ENCODE data around the gene FOXF1.

FOXF1 gene

DNA sequence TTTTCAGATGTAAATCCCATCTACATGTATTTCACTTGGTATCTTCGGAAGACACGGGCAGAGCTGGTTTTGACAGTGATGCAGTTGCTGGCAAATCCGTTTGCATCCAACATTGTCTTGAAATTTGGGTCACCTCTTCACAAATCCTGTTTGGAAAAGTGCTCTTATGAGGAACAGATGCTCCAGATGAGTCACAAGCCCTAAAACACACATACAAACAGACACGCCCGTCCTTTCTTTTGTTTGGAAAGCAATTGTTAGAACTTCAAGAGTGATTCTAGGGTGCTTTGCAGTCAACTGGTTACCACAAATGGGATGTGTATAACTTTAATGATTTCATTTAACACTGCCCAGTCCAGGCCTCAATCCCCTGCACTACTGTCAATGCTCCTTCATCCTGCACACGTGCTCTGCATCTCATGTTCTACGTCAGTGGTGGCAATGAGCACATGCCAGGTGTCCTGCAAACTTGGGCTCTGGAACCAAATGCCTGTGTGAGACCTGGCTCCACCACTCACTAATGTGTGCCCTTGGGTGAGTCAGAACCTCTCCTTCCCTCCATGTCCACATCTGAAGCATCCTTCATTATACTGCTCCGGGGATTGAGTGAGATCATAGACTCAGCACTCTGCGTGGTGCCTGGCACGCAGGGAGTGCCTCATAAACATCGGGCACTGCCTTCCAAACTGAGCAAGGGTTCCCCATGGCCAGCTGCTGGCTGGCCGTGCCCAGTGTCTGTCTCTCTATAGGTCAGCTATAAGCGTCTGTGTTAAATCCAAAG, 19.3 kb upstream of the FOXF1 start:
- TF ChIP-seq, protein P1, sequence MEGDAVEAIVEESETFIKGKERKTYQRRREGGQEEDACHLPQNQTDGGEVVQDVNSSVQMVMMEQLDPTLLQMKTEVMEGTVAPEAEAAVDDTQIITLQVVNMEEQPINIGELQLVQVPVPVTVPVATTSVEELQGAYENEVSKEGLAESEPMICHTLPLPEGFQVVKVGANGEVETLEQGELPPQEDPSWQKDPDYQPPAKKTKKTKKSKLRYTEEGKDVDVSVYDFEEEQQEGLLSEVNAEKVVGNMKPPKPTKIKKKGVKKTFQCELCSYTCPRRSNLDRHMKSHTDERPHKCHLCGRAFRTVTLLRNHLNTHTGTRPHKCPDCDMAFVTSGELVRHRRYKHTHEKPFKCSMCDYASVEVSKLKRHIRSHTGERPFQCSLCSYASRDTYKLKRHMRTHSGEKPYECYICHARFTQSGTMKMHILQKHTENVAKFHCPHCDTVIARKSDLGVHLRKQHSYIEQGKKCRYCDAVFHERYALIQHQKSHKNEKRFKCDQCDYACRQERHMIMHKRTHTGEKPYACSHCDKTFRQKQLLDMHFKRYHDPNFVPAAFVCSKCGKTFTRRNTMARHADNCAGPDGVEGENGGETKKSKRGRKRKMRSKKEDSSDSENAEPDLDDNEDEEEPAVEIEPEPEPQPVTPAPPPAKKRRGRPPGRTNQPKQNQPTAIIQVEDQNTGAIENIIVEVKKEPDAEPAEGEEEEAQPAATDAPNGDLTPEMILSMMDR (IDR thresholded peaks at IDR 0.05; ENCODE audit: control extremely low read depth, extremely low read depth, low read depth, missing control alignments): no peak
- no peak for DNase-seq (ENCODE audit: extremely low spot score)
- POLR2A ChIA-PET: no interaction called here

DNA sequence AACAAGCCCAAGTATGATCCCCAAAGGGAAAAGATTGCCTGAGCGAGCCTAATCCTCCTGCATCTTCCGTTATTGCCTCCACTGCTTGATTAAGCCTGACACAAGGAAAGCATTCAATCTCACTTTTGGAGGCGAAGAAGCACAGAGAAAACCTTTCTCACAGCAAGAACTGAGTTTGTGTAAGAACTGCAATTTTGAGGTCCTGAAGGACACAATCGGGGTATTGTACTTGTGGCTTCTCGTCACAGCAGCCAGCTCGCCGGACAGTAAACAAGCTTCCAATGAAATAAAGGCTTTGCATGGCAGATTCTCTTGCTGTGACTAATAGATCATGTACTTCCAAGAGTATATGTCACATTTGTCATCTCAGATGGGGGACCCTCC, 18.7 kb upstream of the FOXF1 start:
- TF ChIP-seq, protein P1 (IDR thresholded peaks at IDR 0.05; ENCODE audit: control extremely low read depth, extremely low read depth, low read depth, missing control alignments): no peak
- DNase-seq (ENCODE audit: extremely low spot score): no peak
- CTCF ChIA-PET: no interaction called here
- POLR2A ChIA-PET: no interaction called here

More for the DNA sequence above, 19.3 kb upstream of the FOXF1 start:
- CTCF ChIA-PET: no interaction called here

DNA sequence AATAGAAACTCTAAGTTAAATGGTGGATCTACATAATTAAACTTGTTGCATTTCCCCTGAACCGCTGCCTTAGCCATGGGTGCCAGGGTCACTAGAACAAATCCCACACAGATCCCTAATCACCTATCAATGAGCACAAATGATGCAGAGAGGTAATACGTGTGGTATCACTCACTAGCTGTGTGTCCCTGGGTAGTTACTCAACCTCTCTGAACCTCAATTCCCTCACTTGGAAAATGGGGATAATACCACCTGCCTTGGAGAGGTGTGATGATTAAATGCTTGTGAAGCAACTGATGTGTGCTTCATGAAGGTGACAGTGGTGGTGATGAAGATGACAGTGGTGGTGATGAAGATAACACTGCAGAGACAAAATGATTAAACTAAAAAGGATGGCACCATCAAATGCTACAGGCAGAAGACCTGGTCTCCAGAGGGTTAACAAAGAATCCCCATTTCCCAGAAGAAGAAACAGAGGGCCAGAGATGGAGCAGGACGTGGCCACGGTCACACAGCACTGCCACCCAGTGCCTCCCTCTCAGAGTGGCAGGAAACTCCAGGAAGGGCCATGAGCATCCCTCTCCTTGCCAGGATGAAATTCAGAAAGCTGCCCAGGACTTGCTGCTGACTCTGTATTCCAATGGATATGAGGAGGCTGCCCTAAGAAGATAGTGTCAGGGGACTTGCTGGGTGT, 17.9 kb upstream of the FOXF1 start:
- ChIA-PET POLR2A (no interaction called here), CTCF (interaction anchor here (1.5 kb wide), 1 partner anchor 18 kb away, joined by 3 read pairs; the partner anchor contains the start of gene FOXF1)
- TF ChIP-seq, protein P1 (IDR thresholded peaks at IDR 0.05; ENCODE audit: control extremely low read depth, extremely low read depth, low read depth, missing control alignments): no peak
- no peak for DNase-seq (ENCODE audit: extremely low spot score)

DNA sequence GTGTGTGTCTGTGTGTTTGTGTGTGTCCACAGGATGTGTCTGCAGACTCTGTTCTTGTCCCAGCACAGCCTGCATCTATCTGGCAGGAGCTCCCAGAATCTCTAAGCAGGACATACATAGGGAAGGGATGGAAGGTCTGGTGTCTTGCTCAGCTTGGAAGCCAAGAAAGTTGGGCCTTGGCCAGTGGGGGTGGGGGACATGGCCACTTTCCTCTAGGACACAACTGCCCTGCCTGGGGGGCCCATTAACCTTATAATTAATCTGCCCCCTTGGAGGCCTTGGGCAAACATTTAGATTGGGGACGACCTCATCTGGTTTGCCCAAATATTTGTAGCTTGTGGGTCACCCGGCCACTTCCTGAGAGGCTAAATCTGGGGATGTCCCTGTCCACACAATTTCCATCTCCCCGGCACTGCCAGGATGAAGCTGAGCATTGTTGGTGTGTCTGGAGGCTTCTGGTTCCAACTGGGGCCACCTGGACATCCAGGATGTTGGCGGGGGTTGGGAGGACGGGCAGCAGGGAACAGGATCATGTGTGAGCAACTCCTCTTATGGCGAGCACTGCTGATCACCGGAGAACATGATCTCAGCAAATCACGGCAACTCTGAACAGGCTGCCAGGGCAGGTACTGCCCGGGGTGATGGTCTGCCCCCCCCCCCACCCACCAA, 17.2 kb upstream of the FOXF1 start:
- TF ChIP-seq, protein P1 (IDR thresholded peaks at IDR 0.05; ENCODE audit: control extremely low read depth, extremely low read depth, low read depth, missing control alignments): no peak
- DNase-seq (ENCODE audit: extremely low spot score): no peak
- ChIA-PET CTCF (interaction anchor here (1.1 to 2.0 kb wide), 4 partner anchors 17 to 672 kb away, joined by 3 to 8 read pairs (median 4); partner anchors contain the start of gene FOXF1), POLR2A (no interaction called here)

- CTCF ChIA-PET: interaction anchor here (1.1 to 2.0 kb wide), 4 partner anchors 16 to 673 kb away, joined by 3 to 8 read pairs (median 4); partner anchors contain the start of gene FOXF1
- POLR2A ChIA-PET: no interaction called here
- no peak for DNase-seq (ENCODE audit: extremely low spot score)
- TF ChIP-seq, protein P1 (IDR thresholded peaks at IDR 0.05; ENCODE audit: control extremely low read depth, extremely low read depth, low read depth, missing control alignments): no peak
Observed at GRCh38 chr16:86494039-86494564, 16.2 kb upstream of the FOXF1 start.

Measured in GM10248 (cell line).